Measurements from ENCODE around the gene EIF4A3.
A peak's percentile ranks its signal among the peaks of the same experiment; 100 is the strongest.

Gene EIF4A3

DNA sequence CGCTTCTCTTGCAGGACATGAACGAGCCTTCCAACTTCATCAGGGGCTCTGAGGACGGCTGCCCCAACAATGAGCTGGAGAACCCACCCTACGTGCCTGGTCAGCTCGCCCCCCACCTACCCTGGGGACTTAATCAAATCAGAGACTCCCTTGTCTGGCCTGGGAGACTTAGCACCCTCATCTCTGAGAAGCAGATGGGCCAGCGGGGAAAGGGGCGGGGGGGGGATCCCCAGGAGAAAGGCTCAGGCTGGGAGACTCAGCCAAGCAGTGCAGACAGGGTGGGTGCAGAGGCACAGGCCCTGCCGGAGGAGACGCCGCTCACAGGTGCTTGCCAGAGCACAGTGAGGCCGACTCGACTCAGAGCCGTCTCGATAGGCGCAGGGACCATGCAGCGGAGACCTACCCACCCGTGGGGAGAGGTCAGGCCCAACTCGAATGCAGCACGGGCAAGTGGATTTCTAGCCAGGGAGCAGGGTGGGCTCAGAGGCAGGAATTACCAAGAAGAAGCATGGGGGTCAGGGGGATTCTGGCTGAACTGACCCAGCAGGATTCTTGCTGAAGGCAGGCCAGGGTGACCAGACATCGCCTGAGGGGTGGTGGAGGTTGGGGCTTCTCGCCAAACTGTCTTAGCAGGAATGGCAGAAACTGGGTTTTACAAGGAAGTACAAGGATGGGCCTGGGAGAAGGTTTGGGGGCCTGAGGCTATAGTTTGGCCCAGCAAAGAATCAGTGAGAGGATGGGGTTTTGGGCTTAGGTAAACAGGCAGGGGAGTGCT lies 35.8 kb downstream of the EIF4A3 start:
- no peak for DNase-seq

- no peak for DNase-seq
These were observed 36.5 kb downstream of the EIF4A3 start for GRCh38 chr17:80110447-80110812.

- no peak for DNase-seq
These were observed 37.0 kb downstream of the EIF4A3 start for GRCh38 chr17:80109713-80110446.

DNA sequence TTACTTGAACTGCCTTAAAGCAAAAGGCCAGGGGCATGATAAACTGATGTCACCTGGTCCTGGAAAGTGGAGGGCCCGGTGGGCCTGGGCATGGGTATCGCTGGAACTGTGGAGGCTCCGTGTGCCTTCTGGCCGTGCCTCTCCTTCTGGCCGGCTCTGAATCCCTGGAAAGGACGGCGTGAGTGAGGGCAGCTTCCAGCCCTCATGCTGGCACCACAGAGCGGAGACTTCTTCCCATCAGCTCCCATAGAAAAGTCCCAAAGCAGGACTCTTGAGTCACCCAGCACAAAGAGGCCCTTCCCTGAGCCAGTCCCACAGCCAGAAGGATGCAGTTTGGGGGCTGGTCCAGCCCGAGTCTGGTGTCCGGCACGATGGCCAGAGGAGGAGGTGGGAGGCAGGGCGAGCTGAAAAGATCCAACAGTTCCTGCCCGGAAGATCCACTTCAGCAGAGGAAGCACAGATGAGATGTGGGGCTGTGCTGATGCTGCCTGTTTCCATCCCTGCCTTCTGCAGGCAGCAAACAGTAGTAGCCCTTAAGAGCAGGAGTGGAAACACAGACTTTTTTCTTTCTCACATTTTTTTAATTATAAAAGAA lies 37.8 kb downstream of the EIF4A3 start:
- no peak for DNase-seq

GRCh38 chr17:80108036-80108971 lies 38.6 kb downstream of the EIF4A3 start:
- no peak for DNase-seq

- DNase-seq, result no peak
These were observed 39.5 kb downstream of the EIF4A3 start for GRCh38 chr17:80107231-80108021.

DNA sequence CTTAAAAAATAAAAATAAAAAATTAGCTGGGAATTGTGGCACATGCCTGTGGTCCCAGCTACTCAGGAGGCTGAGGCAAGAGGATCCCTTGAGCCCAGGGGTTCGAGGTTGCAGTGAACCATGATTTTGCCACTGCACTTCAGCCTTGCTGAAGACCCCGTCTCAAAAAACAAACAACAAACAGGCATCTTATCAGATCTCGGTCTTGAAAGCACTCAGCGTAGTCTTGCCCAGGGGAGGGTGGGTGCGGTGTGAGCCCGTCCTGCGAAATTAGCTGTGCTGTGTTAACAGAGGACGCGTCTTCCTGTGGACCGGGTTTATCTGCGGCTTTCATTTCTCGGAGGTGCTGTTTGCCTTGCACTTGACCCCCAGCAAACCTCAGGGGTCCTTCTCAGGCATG lies 40.2 kb downstream of the EIF4A3 start:
- no peak for DNase-seq

GRCh38 chr17:80106176-80106575 lies 40.8 kb downstream of the EIF4A3 start:
- no peak for DNase-seq

GRCh38 chr17:80105762-80106161 lies 41.2 kb downstream of the EIF4A3 start:
- DNase-seq, result no peak

- no peak for DNase-seq
These were observed 42.0 kb downstream of the EIF4A3 start for GRCh38 chr17:80104956-80105375.

DNA sequence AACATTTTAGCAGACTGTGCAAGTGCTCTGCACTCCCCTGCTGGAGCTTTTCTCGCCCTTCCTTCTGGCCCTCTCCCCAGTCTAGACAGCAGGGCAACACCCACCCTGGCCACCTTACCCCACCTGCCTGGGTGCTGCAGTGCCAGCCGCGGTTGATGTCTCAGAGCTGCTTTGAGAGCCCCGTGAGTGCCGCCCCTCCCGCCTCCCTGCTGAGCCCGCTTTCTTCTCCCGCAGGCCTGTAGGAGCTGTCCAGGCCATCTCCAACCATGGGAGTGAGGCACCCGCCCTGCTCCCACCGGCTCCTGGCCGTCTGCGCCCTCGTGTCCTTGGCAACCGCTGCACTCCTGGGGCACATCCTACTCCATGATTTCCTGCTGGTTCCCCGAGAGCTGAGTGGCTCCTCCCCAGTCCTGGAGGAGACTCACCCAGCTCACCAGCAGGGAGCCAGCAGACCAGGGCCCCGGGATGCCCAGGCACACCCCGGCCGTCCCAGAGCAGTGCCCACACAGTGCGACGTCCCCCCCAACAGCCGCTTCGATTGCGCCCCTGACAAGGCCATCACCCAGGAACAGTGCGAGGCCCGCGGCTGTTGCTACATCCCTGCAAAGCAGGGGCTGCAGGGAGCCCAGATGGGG lies 42.5 kb downstream of the EIF4A3 start:
- DNase-seq, result no peak

DNA sequence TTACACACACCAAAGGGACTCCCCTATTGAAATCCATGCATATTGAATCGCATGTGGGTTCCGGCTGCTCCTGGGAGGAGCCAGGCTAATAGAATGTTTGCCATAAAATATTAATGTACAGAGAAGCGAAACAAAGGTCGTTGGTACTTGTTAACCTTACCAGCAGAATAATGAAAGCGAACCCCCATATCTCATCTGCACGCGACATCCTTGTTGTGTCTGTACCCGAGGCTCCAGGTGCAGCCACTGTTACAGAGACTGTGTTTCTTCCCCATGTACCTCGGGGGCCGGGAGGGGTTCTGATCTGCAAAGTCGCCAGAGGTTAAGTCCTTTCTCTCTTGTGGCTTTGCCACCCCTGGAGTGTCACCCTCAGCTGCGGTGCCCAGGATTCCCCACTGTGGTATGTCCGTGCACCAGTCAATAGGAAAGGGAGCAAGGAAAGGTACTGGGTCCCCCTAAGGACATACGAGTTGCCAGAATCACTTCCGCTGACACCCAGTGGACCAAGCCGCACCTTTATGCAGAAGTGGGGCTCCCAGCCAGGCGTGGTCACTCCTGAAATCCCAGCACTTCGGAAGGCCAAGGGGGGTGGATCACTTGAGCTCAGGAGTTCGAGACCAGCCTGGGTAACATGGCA lies 43.4 kb downstream of the EIF4A3 start:
- DNase-seq, result no peak

DNA sequence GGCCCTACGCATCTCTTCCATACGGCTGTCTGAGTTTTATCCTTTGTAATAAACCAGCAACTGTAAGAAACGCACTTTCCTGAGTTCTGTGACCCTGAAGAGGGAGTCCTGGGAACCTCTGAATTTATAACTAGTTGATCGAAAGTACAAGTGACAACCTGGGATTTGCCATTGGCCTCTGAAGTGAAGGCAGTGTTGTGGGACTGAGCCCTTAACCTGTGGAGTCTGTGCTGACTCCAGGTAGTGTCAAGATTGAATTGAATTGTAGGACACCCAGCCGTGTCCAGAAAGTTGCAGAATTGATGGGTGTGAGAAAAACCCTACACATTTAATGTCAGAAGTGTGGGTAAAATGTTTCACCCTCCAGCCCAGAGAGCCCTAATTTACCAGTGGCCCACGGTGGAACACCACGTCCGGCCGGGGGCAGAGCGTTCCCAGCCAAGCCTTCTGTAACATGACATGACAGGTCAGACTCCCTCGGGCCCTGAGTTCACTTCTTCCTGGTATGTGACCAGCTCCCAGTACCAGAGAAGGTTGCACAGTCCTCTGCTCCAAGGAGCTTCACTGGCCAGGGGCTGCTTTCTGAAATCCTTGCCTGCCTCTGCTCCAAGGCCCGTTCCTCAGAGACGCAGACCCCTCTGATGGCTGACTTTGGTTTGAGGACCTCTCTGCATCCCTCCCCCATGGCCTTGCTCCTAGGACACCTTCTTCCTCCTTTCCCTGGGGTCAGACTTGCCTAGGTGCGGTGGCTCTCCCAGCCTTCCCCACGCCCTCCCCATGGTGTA lies 44.1 kb downstream of the EIF4A3 start:
- DNase-seq, result no peak

DNA sequence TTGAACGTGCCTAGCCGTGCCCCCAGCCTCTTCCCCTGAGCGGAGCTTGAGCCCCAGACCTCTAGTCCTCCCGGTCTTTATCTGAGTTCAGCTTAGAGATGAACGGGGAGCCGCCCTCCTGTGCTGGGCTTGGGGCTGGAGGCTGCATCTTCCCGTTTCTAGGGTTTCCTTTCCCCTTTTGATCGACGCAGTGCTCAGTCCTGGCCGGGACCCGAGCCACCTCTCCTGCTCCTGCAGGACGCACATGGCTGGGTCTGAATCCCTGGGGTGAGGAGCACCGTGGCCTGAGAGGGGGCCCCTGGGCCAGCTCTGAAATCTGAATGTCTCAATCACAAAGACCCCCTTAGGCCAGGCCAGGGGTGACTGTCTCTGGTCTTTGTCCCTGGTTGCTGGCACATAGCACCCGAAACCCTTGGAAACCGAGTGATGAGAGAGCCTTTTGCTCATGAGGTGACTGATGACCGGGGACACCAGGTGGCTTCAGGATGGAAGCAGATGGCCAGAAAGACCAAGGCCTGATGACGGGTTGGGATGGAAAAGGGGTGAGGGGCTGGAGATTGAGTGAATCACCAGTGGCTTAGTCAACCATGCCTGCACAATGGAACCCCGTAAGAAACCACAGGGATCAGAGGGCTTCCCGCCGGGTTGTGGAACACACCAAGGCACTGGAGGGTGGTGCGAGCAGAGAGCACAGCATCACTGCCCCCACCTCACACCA lies 44.8 kb downstream of the EIF4A3 start:
- peak; percentile 20 for DNase-seq

GRCh38 chr17:80101011-80101945 lies 45.6 kb downstream of the EIF4A3 start, which contains the start of gene GAA:
GAA (plus strand) TSS chr17:80101581; CDS start chr17:80104587, 3,006 bp downstream.
- DNase-seq, result peak; percentile 83

- no peak for DNase-seq
These were observed 46.9 kb downstream of the EIF4A3 start for GRCh38 chr17:80100035-80100323.

- DNase-seq, result no peak
These were observed 47.5 kb downstream of the EIF4A3 start for GRCh38 chr17:80099291-80100034.
